GM04503 (cell line): ENCODE measurements around the gene ITM2B.
"Not testable (repeated sequence)": the region's sequence is repeated elsewhere in the genome, so short reads cannot be mapped to it uniquely, and the experiment has no call there.

ENCODE experiments used
- DNase-seq: peaks from one replicate; pipeline ENCODE4 v3.0.0-alpha.2; 2012; ENCODE audit warnings: low read depth

ITM2B gene

GRCh38 chr13:48233046-48233888, at the start of gene ITM2B:
Gene ITM2B, plus strand, starts transcription at chr13:48233206. Its CDS starts 155 bp downstream, at chr13:48233361.
- no peak for DNase-seq

GRCh38 chr13:48184260-48184659, 48.7 kb upstream of the ITM2B start:
- DNase-seq, result no peak

- no peak for DNase-seq
These were observed 48.0 kb upstream of the ITM2B start for GRCh38 chr13:48185018-48185417.

GRCh38 chr13:48186722-48187121, 46.3 kb upstream of the ITM2B start:
- no peak for DNase-seq

GRCh38 chr13:48188131-48188530, 44.9 kb upstream of the ITM2B start:
- DNase-seq, result no peak

- no peak for DNase-seq
These were observed 44.4 kb upstream of the ITM2B start for GRCh38 chr13:48188601-48189000.

GRCh38 chr13:48189171-48189570, 43.8 kb upstream of the ITM2B start:
- DNase-seq, result no peak

- no peak for DNase-seq
These were observed 40.5 kb upstream of the ITM2B start for GRCh38 chr13:48192411-48192935.

- no peak for DNase-seq
These were observed 38.6 kb upstream of the ITM2B start for GRCh38 chr13:48194379-48194754.

GRCh38 chr13:48199404-48199946, 33.5 kb upstream of the ITM2B start:
- DNase-seq, result no peak

- DNase-seq, result no peak
These were observed 32.0 kb upstream of the ITM2B start for GRCh38 chr13:48201044-48201443.

GRCh38 chr13:48207207-48207606, 25.8 kb upstream of the ITM2B start:
- DNase-seq, result not testable (repeated sequence)

GRCh38 chr13:48210178-48210577, 22.8 kb upstream of the ITM2B start:
- DNase-seq, result peak; percentile 58

- DNase-seq, result no peak
These were observed 18.4 kb upstream of the ITM2B start for GRCh38 chr13:48214519-48215121.

- not testable (repeated sequence) for DNase-seq
These were observed 17.3 kb upstream of the ITM2B start for GRCh38 chr13:48215511-48216203.

- no peak for DNase-seq
These were observed 16.7 kb upstream of the ITM2B start for GRCh38 chr13:48216204-48216711.

GRCh38 chr13:48220592-48220980, 12.4 kb upstream of the ITM2B start:
- DNase-seq, result no peak

GRCh38 chr13:48220981-48221685, 11.9 kb upstream of the ITM2B start:
- DNase-seq, result no peak

- no peak for DNase-seq
These were observed 11.3 kb upstream of the ITM2B start for GRCh38 chr13:48221686-48222187.

GRCh38 chr13:48222358-48223301, 10.4 kb upstream of the ITM2B start:
- DNase-seq, result no peak
